HFFc6 (cell line): ENCODE results near the gene ARHGAP15. TPM values are rescaled to one million over a fixed set of nuclear protein-coding genes. Genes with fewer than 3 reads are reported as not detected.

Source experiments
- DNase-seq: peaks from one replicate; pipeline ENCODE4 v3.0.0-alpha.2; 2018
- H3K27ac Mint-ChIP-seq: 2 replicates; pipeline ENCODE4 v1.8.0; 2020; ENCODE audit warnings: mild to moderate bottlenecking, mixed read lengths
- H3K27me3 Mint-ChIP-seq: 2 replicates; pipeline ENCODE4 v1.8.0; 2021; ENCODE audit warnings: mild to moderate bottlenecking, moderate library complexity, mixed read lengths; ENCODE audit not compliant: insufficient read depth
- H3K36me3 Mint-ChIP-seq: 2 replicates; pipeline ENCODE4 v1.8.0; 2021; ENCODE audit warnings: low read depth, mixed read lengths
- H3K4me1 Mint-ChIP-seq: 2 replicates; pipeline ENCODE4 v1.8.0; 2020; ENCODE audit warnings: low read depth, mixed read lengths
- H3K4me3 Mint-ChIP-seq: 2 replicates; pipeline ENCODE4 v1.8.0; 2020; ENCODE audit warnings: mild to moderate bottlenecking, moderate library complexity, mixed read lengths
- H3K9me3 Mint-ChIP-seq: 2 replicates; pipeline ENCODE4 v1.8.0; 2020; ENCODE audit warnings: mild to moderate bottlenecking, mixed read lengths
- CTCF ChIP-seq: fragments of 200-600 bp; sonication (generic); IDR thresholded peaks from 2 replicates; pipeline ENCODE4 v1.5.0; 2021; ENCODE audit warnings: antibody characterized with exemption, mild to moderate bottlenecking
- total RNA-seq, 6 experiments: library from RNA; stranded (reverse); fragmentation: NEBNext Ultra II Directional; extraction: Animal tissue kit (Norgen Biotek cat#: 25700); gene quantifications; 2 replicates in 1 of 6; 3 replicates in 5 of 6; pipeline ENCODE4 v1.2.3, GENCODE V29; 2021

Gene ARHGAP15
- total RNA-seq, 6 experiments from 2014 or later, result not detected

- DNase-seq, result no peak
- TF ChIP-seq CTCF, result no peak
- Mint-ChIP-seq H3K27me3 (peaks cover 2% of the 10 kb centered on the region), H3K27ac (no peak overlapping the region), H3K4me3 (no peak overlapping the region), H3K9me3 (no peaks in the 10 kb centered on the region), H3K36me3 (no peaks in the 10 kb centered on the region), H3K4me1 (no peaks in the 10 kb centered on the region)
Observed at GRCh38 chr2:143333847-143334246, 204.6 kb downstream of the ARHGAP15 start.

- Mint-ChIP-seq H3K4me3 (no peak overlapping the region), H3K9me3 (no peaks in the 10 kb centered on the region), H3K27ac (no peak overlapping the region), H3K36me3 (no peaks in the 10 kb centered on the region), H3K27me3 (peaks cover 2% of the 10 kb centered on the region), H3K4me1 (no peaks in the 10 kb centered on the region)
- no peak for TF ChIP-seq CTCF
- no peak for DNase-seq
Observed at GRCh38 chr2:143334837-143335236, 205.6 kb downstream of the ARHGAP15 start.

GRCh38 chr2:143336719-143337210 is 207.5 kb downstream of the ARHGAP15 start:
- Mint-ChIP-seq H3K27me3 (peaks cover 5% of the 10 kb centered on the region), H3K9me3 (no peaks in the 10 kb centered on the region), H3K4me1 (no peaks in the 10 kb centered on the region), H3K27ac (no peak overlapping the region), H3K4me3 (no peak overlapping the region), H3K36me3 (no peaks in the 10 kb centered on the region)
- TF ChIP-seq CTCF, result no peak
- no peak for DNase-seq

- TF ChIP-seq CTCF, result no peak
Observed at GRCh38 chr2:143341478-143341877, 212.3 kb downstream of the ARHGAP15 start.

GRCh38 chr2:143344780-143345179 is 215.6 kb downstream of the ARHGAP15 start:
- H3K9me3 Mint-ChIP-seq, result no peaks in the 10 kb centered on the region
- peaks cover 5% of the 10 kb centered on the region; the same call in 1 of the 2 replicates for H3K27me3 Mint-ChIP-seq
- H3K4me1 Mint-ChIP-seq, result peaks cover 6% of the 10 kb centered on the region; the same call in 1 of the 2 replicates
- no peaks in the 10 kb centered on the region for H3K36me3 Mint-ChIP-seq
- H3K27ac Mint-ChIP-seq, result no peak overlapping the region
- no peak for TF ChIP-seq CTCF
- DNase-seq, result no peak
- H3K4me3 Mint-ChIP-seq, result no peak overlapping the region

More at GRCh38 chr2:143341478-143341877, 212.3 kb downstream of the ARHGAP15 start:
- Mint-ChIP-seq H3K27ac (no peak overlapping the region), H3K9me3 (no peaks in the 10 kb centered on the region), H3K4me1 (peaks cover 6% of the 10 kb centered on the region; the same call in 1 of the 2 replicates), H3K4me3 (no peak overlapping the region), H3K27me3 (peaks cover 7% of the 10 kb centered on the region; the same call in 1 of the 2 replicates), H3K36me3 (no peaks in the 10 kb centered on the region)
- DNase-seq, result no peak
